ENCODE results near the gene ARHGEF4. TPM values are rescaled to one million over a fixed set of nuclear protein-coding genes. Genes with fewer than 3 reads are reported as not detected.

The ARHGEF4 gene
- total and polyA plus RNA-seq, 2 donors (not counting 3 experiments of a cell fraction or from before 2014, with no cell fraction given) = not detected

- no TSS peak for BruUV-seq (replicated peaks)
- intact Hi-C loops (cut with micrococcal nuclease) = no loop called here
- H3K4me1 ChIP-seq (ENCODE audit: control insufficient read depth, extremely low read depth, insufficient read depth, low read length) = no peaks in the 10 kb centered on the region
- dilution Hi-C loops (cut with MboI; ENCODE audit: extremely low pct_ligation_motif_present, low sequenced_read_pairs) = no loop called here
- no peak overlapping the region for H3K27ac ChIP-seq (ENCODE audit: insufficient read depth, low read depth, low read length)
- DNase-seq (ENCODE audit: low read depth, low spot score) (no peak), FAIRE-seq (peak; percentile 42)
- no peaks in the 10 kb centered on the region for H4K20me1 ChIP-seq (replicated peaks; ENCODE audit: control insufficient read depth, extremely low read depth, insufficient read depth, low read length)
- H3K9me3 ChIP-seq (replicated peaks; ENCODE audit: control insufficient read depth, insufficient read depth, low read length) = no peaks in the 10 kb centered on the region
- no peak overlapping the region for H3K9ac ChIP-seq (replicated peaks; ENCODE audit: extremely low read depth, insufficient read depth, low read length)
- no peaks in the 10 kb centered on the region for H3K36me3 ChIP-seq (ENCODE audit: control insufficient read depth in 2 of 2, extremely low read depth in 1 of 2, insufficient read depth in 2 of 2, low read length in 2 of 2)
- H3K9me1 ChIP-seq (replicated peaks; ENCODE audit: control insufficient read depth, extremely low read depth, insufficient read depth, low read length) = no peaks in the 10 kb centered on the region
- H2AFZ ChIP-seq (ENCODE audit: low read depth, low read length) = no peak overlapping the region
- no peaks in the 10 kb centered on the region for H3K79me2 ChIP-seq (ENCODE audit: control insufficient read depth, insufficient read depth, low read length)
- no peak for TF ChIP-seq MYC (IDR thresholded peaks at IDR 0.05; ENCODE audit: low read depth, low read length)
- no peak for TF ChIP-seq GATA2 (IDR thresholded peaks at IDR 0.05; ENCODE audit: insufficient read depth, insufficient read length, low read depth, low read length)
- no peak for TF ChIP-seq POLR2AphosphoS5 (IDR thresholded peaks at IDR 0.05; ENCODE audit: insufficient read depth, low read depth, low read length)
- TF ChIP-seq FOS (IDR thresholded peaks at IDR 0.05; ENCODE audit: borderline replicate concordance, insufficient read depth, low read length) = no peak
- TF ChIP-seq EZH2 (IDR thresholded peaks at IDR 0.05; ENCODE audit: borderline replicate concordance, low read depth, low read length, severe bottlenecking) = no peak
- TF ChIP-seq MAX (IDR thresholded peaks at IDR 0.05; ENCODE audit: insufficient read depth, insufficient read length) = no peak
- TF ChIP-seq POLR2A (IDR thresholded peaks at IDR 0.05; ENCODE audit: low read depth, low read length) = no peak
- TF ChIP-seq JUN (IDR thresholded peaks at IDR 0.05; ENCODE audit: borderline replicate concordance, insufficient read depth, insufficient read length, low read depth) = no peak
- no peak for TF ChIP-seq CTCF (IDR thresholded peaks at IDR 0.05; ENCODE audit: extremely low read depth in 1 of 2, insufficient read depth in 1 of 2, low read depth in 1 of 2, low read length in 2 of 2)
- ChIA-PET POLR2A (no interaction called here), CTCF (no interaction called here)
- H3K27me3 ChIP-seq (ENCODE audit: control insufficient read depth in 2 of 2, insufficient read depth in 2 of 2, low read length in 2 of 2) = peaks cover 29 to 31% of the 10 kb centered on the region in 2 experiments
- H3K4me2 ChIP-seq (ENCODE audit: insufficient read depth, low read length) = no peak overlapping the region
- no peak overlapping the region for H3K4me3 ChIP-seq (replicated peaks in 1 of 3; ENCODE audit: insufficient read depth in 1 of 3, low read depth in 1 of 3, low read length in 3 of 3)
Measured at GRCh38 chr2:130966149-130966774, 129.5 kb downstream of the ARHGEF4 start.

Measured in endothelial cell of umbilical vein (primary cell).